Activated CD4-positive, alpha-beta T cell treated with anti-CD3 and anti-CD28 coated beads, Interleukin-2, amount 50 U/mL, for 48 hours (primary cell): Measurements from ENCODE around the gene QKI.
A peak's percentile ranks its signal among the peaks of the same experiment; 100 is the strongest.
"Not testable (repeated sequence)": the region's sequence is repeated elsewhere in the genome, so short reads cannot be mapped to it uniquely, and the experiment has no call there.

Source experiments
- DNase-seq, 2 experiments: peaks; one replicate each; pipeline ENCODE4 v3.0.0-alpha.2; 2020

The QKI gene

DNA sequence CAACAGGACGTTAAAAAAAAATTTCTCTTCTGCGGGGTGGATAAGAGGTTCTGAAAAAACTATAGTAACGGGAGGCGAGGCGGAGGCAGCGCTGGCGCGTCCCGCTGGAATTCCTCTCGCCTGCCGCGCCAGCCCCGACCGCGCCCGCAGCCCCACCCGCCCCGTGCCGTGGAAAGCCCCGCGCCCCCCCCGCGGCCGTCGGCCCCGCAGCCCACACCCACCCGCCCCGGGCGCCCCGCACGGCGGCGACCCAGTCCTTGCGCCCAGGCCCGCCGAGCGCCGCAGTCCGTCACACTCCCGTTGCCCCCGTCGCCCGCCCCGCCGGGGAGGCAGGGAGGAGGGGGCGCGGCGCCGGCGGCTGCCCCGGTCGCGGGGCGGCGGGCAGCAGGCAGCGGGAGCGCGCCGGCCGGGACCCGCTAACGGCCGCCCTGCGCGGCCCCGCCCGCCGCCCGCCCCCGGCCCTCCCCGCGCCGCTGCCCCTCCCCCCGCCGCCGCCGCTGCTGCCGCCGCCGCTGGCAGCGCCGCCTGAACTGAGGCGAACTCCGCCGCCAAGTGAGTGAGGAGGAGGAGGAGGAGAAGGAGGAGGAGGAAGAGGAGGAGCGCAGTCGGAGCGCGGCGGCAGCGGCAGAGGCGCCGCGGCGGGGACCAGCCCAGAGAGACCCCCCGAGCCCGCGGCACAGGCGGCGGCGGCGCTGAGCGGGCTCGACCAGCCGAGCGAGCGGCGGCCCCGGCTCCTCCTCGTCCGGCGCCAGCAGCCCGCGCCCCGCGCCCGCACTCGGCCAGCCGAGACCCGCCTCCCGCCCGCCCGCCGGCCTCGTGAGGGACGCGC, at the start of gene QKI:
Gene QKI (plus strand): TSS at position 602 of the 829 bp plus-strand sequence. CDS start 476 bp downstream, outside the sequence.
- DNase-seq = peak; percentile 79

DNA sequence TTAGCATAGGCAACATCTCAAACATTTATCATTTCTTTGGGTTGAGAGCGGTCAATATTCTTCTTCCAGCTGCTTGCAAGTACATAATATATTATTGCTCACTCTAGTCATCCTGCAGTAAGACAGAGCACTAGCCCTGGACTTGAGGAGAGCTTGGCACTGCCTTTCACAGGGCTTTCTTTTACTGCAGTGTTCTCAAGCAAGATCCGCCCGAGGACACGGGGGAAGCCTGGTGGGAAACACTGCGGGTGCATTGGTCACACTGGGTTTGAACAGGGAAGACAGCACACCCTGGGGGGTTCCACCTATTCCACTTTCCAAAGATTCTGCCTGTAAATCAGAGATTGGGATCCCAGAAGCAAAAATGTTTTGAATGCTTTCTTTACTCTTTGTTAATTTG, 48.2 kb upstream of the QKI start:
- no peak for DNase-seq

DNA sequence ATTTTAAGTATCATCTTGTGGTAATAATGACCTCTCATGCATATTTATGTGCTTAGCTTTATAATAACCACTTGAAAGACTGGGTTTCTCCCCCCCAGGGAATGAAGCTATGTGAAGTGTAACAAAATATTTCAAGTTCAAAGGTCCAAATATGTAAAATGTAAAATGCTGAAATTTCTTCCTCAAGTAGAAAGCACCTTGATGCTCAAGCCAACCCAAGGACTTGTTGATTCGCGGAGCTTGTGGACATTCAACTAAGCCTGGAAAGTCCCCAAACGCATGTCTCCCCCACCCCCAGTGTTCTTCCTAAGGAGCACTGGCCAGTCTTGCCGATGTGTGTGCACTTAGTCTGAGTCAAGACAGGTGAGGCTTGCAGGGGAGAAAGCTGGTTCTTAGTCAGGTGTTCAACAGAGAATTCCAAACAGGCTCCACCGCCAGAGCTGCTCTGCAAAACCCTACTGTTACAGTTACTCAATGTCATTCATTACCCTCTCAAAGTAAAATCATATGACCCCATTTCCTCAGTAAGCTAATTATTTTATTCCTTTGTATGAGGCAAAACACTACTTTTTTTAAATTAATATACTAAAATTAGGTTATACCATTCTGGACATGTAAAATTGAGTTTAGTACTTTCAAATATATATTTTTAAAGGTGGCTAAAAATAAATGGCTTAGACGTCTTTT, 46.9 kb upstream of the QKI start:
- DNase-seq = no peak

DNA sequence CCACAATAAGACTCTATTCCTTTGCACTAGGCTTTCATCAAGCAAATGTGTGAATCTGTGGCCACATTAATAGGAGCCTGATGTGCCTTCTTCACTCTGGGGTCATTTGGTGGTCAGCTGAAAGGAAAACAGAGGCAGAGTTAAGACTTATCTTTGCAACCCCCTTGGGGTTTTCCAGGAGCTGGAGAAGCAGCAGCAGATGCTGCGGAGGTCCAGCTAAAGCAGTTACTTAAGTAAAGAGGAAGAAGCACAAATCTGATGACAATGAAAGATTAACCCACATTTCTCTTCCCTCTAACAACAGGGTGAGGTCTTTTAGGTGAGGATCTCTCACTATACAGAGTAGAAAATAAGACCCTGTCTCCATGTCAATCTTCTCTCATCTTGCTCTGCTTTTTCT, 45.4 kb upstream of the QKI start:
- DNase-seq = no peak

DNA sequence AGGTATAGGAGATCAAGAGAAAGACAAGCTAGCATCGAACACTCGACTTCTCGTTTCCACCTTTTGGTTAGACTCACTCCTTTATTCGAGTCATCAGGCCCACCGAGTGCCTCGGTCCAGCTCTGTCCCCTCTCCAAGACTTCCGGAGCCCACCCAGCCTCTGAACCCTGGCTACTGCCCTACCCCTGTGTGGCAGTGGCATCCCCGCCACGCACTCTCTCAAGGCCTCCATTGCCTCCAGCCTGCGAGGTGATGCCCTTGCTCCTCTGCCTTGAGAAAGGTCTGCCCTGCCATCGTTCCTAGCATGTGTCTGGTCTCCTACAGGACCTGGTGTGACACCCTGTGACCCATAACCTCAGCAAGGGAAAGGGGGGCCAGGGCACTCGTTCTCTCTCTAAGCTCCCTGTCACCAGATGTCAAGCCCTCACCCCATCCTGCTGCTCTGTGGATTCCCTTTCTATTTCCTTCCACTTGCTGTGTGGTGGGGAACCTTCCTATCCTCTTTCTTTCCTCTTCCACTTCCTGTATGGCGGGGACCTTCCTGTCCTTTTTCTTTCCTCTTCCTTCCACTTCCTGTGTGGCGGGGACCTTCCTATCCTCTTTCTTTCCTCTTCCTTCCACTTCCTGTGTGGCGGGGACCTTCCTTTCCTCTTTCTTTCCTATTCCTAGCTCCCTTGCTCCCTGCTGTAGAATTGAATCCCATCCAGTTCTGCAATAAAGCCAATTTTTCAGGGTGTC, 44.7 kb upstream of the QKI start:
- no peak for DNase-seq

DNA sequence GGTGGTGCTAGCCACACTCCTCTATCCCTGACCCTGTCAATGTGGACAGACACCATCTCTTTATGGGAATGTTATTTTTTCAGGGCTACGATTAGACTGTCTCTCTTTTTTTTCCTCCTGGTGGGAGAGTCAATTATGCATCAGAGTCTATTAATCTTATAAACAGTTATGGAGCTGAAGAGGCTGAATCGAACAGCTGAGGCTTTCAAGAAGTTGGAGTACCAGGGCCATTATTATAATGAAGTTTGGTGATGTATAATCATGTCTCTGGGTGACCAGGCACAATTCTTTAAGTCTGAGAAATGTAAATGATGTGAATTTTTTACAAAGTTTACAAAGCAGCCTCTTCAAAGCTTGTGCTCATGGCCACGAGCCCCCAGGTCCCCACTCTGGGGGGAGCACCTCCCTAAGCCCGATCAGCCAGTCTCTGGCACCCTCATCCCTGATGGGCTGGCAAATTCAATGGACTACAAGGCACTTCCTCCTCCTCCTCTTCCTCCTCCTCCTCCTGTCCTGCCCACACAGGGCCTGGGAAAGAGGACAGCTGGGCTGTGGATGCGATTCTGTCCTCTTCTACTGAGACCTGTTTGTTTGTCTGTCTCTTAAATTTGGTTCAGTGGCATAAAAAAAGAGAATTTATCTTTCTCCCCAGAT, 43.9 kb upstream of the QKI start:
- DNase-seq = no peak

DNA sequence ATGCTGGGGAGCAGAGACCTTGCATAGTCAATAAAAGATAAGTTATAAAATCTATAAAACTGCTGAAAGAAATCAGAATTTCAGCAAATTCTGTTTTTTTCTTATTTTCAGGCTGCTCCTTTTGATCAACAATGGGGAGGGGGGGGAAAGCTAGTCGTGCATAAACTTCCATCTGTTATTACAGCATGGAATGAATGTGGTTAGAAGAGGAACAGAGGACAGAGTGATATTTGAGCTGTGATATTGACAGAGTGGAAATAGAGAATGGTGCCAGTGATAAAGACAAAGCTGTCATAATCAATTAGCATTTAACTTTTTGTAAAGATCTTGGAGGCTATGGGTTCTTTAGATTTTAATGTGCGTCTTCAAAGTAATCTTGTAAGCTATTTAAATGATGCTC, 43.4 kb upstream of the QKI start:
- no peak for DNase-seq

DNA sequence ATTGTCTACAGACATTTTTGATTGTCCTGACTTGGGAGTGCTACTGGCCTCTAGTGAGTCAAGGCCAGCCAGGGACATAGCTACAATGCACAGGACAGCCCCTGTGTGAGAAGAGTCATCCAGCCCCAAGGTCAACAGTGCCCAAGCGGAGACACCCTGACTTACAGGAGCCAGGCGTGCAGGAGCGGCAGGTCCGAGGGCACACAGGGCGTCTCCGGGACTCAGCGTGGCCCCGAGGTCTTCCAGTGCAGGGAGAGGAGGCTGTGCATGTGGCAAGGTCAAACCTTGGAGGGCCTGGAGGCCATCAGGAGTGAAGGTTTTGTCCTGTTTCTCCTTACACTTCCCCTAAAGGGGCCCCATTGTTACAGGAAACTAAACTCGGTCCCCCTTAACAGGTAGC, 41.3 kb upstream of the QKI start:
- no peak for DNase-seq

DNA sequence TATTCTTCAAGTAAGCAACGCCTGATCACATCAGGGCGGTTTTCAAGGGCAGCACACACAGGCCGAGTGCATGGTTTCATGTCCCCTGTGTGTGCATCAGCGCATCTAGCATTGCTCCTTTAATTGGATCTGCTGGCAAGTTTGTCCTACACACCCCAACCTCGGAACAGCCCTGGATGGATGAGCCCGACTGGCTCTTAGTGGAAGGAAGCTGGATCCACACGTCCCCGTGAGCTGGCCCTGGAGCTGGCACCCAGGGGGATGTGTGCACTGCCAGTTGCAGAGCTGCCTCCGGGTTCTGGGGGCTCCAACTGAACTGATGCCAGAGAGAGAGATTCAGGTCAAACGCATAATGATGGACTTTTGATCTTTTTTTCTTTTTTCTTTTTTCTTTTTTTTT, 39.2 kb upstream of the QKI start:
- no peak for DNase-seq

DNA sequence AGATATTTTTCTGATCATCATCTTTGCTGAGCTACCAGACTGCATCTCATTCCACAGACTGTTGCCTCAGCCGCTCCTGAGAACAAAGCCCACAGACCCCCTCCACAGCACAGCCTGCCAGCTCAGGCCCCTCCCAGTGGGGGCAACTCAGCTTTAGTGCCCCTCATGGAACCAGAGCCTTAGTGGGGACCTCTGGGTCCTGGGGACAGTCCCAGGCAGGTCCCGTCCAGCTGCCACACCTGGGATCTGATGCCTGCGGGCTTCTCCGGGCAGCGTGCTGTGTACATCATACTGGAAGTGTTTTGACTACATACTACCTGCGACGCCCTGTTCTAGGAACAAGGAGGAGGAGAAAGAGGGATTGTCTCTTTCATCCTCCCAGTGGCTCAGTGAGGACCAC, 38.3 kb upstream of the QKI start:
- DNase-seq = no peak

DNA sequence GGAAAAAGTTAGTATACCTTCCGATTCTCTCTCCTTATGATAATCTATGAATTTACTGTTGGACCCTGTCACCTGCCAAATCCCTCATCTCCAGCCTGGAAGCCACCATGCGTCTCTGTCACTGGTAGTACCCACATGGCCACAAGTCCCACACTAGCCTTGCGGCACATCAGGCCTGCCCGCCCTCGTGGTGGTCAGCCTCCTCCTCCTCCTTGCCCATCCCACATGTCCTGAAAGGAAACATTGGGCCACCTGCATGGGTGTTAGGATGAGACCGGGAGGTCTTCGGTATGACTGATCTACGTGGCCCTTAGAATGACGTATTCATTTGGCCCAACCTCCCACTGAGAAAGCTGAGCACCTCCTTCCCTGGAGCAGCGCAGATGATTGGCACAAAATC, 37.0 kb upstream of the QKI start:
- DNase-seq = no peak

DNA sequence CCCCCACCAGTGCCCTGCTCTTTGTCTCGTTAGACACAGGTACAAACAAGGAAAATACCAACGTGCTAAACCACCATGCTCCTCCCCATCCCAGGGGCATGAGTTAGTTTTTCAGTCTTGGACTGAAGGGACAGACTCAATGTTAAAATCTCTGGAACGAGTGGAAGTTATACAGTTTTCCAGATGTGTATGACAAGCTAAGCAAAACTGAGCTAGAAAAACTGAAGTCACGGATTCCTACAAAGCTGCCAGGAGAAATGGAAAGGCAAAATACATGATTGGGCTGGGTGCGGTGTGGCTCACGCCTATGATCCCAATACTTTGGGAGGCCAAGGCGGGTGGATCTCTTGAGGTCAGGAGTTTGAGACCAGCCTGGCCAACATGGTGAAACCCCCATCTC, 34.3 kb upstream of the QKI start:
- no peak for DNase-seq

DNA sequence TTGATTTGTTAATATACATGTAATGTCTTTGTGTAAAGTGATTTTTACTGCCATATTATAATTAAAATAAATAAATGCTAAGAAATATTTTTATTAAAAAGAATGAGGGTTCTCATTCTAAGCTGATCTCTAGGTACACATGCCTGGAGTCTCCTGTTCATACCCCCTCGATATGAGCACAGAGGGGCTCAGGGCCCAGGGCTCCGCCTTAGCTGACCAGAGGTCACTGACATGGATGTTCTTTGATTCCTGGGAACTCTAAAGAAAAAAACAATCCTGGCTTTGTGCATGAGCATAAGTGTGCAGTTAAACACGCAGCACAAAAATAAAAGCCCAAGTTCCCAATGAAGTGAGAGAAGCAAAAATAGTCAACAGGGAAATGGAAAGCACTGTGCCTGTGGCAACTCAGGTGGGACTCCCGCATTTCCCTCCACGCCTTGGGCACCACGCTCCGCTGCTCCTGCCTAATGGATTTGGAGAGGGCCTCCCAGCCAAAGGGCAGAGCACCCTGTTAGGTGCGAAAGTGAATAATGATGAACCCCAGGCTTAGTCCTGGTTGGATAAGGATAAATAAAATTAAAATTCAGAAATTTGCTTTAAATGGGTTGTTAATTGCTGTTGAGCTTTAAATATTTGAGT, 33.3 kb upstream of the QKI start:
- DNase-seq = no peak

DNA sequence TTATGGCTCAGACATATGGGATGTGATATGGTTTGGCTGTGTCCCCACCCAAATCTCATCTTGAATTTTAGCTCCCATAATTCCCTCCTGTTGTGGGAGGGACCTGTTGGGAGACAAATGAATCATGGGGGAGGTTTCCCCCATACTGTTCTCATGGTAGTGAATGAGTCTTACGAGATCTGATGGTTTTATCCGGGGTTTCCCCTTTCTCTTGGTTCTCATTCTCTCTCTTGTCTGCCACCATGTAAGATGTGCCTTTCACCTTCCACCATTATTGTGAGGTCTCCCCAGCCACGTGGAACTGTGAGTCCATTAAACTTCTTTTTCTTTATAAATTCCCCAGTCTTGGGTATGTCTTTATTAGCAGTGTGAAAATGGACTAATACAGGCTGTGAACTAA, 31.1 kb upstream of the QKI start:
- DNase-seq = not testable (repeated sequence)

DNA sequence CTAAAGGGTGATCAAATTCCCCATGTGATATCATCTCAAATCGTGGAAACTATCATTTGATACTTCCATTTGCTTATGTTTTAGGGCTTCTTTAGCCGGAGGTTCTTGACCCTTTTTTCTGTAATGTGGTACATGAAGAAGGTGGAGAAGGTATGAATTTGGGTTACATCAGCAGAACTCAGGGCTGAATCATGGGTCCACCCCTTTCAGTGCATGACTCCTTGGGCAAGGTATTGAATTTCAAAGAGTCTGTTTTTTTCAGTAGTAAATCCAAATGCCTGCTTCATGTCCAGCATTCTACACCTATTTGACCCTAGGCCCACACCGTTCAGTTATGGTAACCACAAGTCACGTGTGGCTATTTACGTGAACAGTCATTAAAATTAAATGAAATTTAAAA, 30.6 kb upstream of the QKI start:
- no peak for DNase-seq

DNA sequence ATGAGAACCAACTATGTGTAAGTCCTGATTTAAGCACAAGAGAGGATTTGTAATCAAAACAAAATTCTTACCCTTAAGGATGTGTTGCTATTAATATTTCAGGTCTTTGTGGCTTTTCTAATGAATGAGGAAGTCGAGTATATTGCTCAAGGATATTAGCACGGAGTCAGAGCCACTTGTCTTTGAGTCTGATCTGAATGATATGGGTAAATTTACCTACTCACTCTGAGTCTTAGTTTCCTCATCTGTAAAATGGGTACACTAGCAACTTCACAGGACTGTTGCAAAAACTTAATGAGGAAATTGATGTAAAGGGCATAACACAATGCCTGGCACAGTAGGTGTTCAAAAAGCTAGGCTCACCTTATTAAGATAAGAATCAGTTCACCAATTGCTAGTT, 30.0 kb upstream of the QKI start:
- no peak for DNase-seq

DNA sequence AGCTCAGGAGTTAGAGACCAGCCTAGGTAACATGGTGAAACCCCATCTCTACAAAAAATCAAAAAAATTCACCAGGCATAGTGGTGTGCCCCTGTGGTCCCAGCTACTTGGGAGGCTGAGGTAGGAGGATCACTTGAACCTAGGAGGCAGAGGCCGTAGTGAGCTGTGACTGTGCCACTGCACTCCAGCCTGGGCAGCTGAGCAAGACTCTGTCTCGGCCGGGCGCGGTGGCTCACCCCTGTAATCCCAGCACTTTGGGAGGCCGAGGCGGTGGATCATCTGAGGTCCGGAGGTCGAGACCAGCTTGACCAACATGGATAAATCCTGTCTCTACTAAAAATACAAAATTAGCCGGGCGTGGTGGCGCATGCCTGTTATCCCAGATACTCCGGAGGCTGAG, 29.0 kb upstream of the QKI start:
- DNase-seq = not testable (repeated sequence)

DNA sequence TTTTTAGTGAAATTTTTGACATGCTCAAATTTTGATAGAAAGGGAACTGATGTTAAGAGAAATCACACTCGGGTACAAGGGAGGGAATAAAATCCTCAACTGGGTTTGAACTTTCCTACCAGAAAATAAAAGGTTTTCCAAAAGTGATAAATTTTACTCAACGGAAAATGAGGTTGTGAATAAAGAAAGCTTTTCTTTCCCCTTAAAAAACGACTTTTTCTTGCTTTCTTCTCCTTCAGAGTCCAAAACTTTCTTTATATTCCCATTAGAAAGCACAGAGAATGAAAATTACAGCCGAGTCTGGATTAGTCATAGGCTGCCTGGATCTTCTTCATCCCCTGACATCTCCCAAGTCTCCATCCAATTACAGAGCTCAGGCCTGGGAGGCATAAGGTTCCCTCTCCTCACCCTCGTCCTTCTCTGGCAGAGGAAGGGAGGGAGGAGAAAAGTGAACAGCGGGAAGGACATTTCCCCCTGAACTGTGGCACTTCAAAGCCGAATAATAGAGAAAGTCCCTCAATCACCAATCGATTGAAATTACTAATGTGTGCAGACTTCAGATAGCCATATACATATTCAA, 28.1 kb upstream of the QKI start:
- no peak for DNase-seq

DNA sequence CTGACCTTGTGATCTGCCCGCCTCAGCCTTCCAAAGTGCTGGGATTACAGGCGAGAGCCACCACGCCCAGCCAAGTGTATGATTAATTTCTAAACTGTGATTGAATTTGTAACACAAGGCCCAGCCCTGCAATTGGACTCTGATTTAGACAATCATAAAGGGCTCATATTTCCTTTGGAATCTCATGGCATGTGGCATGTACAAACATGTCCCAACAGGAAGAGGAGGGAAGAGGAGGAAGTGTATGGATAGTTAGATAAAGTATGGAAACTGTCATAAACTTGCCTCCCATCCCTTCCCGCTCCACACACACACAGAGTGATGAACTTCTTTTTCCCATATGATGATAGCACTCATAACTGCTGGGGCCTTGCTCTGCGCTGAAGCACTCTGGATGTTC, 27.2 kb upstream of the QKI start:
- DNase-seq = no peak

DNA sequence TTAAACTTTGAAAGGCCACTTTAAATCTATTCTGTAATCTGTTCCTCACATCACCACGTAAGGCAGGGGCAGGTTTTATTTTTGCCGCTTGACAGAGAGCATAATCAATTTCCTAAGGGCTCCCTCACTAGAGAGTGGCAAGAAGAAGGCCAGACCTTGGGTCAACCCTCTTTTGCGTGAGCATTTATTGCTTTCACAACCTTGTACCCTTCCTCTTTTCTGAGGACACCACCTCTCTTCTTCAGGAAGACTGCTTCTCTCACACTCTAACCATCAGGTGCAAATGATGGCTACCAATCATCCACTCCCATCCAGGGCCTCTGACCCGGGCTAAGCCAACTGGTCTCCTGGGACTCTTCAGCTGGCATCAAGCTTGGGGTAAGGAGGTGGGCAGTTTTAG, 25.2 kb upstream of the QKI start:
- no peak for DNase-seq

DNA sequence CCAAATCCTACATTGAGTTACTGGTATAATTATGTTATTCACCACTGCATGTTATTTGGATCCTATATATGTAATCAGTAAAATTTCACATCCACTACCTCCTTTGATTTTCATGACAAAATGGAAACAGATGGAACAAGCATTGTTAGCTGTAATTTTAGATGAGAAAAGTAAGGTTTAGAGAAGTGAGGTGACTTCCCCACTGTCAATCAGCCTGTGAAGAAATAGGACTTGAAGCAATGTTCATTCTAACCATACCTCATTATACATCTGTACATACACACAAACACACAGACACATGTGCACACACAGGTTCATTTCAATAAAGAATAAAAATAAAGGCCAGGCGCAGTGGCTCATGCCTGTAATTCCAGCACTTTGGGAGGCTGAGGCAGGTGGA, 23.7 kb upstream of the QKI start:
- no peak for DNase-seq

DNA sequence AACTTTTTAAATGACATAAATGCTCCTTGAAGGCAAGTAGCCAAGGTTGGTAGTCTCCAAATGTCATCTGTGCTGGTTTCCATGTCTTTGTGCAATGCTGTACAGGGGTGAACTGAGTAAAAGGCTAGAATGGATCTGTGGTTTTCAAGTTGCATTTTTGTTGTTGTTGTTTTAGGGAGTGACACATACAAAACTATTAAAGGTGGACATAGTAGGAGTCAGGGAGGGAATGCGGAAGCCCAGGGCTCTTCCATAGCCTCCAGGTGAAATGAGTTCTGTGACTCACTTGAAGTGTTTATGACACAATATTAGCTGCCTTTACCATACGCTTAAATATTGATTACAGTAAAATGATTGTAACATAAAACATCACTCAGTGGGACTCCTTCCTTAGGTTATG, 22.5 kb upstream of the QKI start:
- no peak for DNase-seq

DNA sequence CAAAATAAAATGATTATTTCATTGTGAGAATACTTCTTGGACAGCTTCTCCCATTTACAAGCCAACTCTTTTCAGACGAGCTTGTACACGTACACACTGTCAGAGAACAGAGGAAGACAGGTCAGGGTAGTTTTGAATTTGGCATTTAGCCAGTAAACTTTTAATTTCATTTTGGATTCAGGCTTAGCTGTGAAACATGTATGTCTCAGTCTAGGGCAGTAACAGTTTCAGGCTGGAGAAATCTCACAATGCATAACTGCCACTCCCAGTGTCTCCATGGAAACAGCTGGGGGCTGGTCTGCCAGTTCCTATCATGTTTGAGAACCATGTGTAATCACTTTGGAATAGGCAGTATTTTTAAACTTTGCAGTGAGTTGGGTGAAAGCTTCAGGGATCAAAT, 22.0 kb upstream of the QKI start:
- DNase-seq = no peak
